GM23338 (cell line): Measurements from ENCODE around the gene WBP1. TPM values are rescaled to one million over a fixed set of nuclear protein-coding genes. Genes with fewer than 3 reads are reported as not detected.
A peak's percentile ranks its signal among the peaks of the same experiment; 100 is the strongest.
"Not testable (repeated sequence)": the region's sequence is repeated elsewhere in the genome, so short reads cannot be mapped to it uniquely, and the experiment has no call there.

Source experiments
- ATAC-seq: fragments of 200-7000 bp; cut with Tn5 transposase; 3 replicates; pipeline ENCODE4 v1.9.1; 2020
- DNase-seq: peaks from one replicate; pipeline ENCODE4 v3.0.0-alpha.2; 2015; ENCODE audit warnings: low spot score
- H2AFZ ChIP-seq: fragments of 200-600 bp; sonication (generic); 2 replicates; pipeline ENCODE4 v1.8.0; 2016; ENCODE audit warnings: antibody characterized with exemption, mild to moderate bottlenecking, moderate library complexity
- H3F3A ChIP-seq: fragments of 200-600 bp; sonication (generic); replicated peaks from 2 replicates; pipeline ENCODE4 v1.8.0; 2017; ENCODE audit warnings: antibody characterized with exemption, mixed run types, low read depth
- H3K27ac ChIP-seq: fragments of 200-600 bp; sonication (generic); 2 replicates; pipeline ENCODE4 v1.6.1; 2016; ENCODE audit warnings: low read depth
- H3K27me3 ChIP-seq: fragments of 200-600 bp; sonication (generic); 2 replicates; pipeline ENCODE4 v1.8.0; 2016; ENCODE audit warnings: mild to moderate bottlenecking, mixed run types, moderate library complexity; ENCODE audit not compliant: insufficient read depth
- H3K36me3 ChIP-seq: fragments of 200-600 bp; sonication (generic); 2 replicates; pipeline ENCODE4 v1.8.0; 2016; ENCODE audit warnings: mild to moderate bottlenecking; ENCODE audit not compliant: insufficient read depth
- H3K4me1 ChIP-seq: fragments of 200-600 bp; sonication (generic); 2 replicates; pipeline ENCODE4 v1.8.0; 2016; ENCODE audit warnings: mild to moderate bottlenecking, moderate library complexity; ENCODE audit not compliant: insufficient read depth
- H3K4me2 ChIP-seq: fragments of 200-600 bp; sonication (generic); 2 replicates; pipeline ENCODE4 v1.7.1; 2017; ENCODE audit warnings: mixed run types
- H3K4me3 ChIP-seq: fragments of 200-600 bp; sonication (generic); 2 replicates; pipeline ENCODE4 v1.6.1; 2016; ENCODE audit warnings: mixed run types
- H3K79me2 ChIP-seq: fragments of 200-600 bp; sonication (generic); replicated peaks from 2 replicates; pipeline ENCODE4 v1.8.0; 2017; ENCODE audit warnings: mild to moderate bottlenecking; ENCODE audit not compliant: insufficient read depth
- H3K9me2 ChIP-seq: fragments of 200-600 bp; sonication (generic); 2 replicates; pipeline ENCODE4 v1.8.0; 2017; ENCODE audit not compliant: insufficient read depth
- H4K20me1 ChIP-seq: fragments of 200-600 bp; sonication (generic); replicated peaks from 2 replicates; pipeline ENCODE4 v1.8.0; 2017; ENCODE audit warnings: mild to moderate bottlenecking; ENCODE audit not compliant: insufficient read depth
- H3K27ac Mint-ChIP-seq: 2 replicates; pipeline ENCODE4 v1.8.0; 2020; ENCODE audit warnings: inconsistent platforms, mild to moderate bottlenecking, moderate library complexity, mixed read lengths
- H3K27me3 Mint-ChIP-seq: 3 replicates; pipeline ENCODE4 v1.8.0; 2022; ENCODE audit warnings: low read depth, mild to moderate bottlenecking, moderate library complexity, mixed read lengths, inconsistent platforms; ENCODE audit not compliant: insufficient read depth, poor library complexity
- H3K36me3 Mint-ChIP-seq: 3 replicates; pipeline ENCODE4 v1.8.0; 2021; ENCODE audit warnings: low read depth, mild to moderate bottlenecking, inconsistent platforms, moderate library complexity, mixed read lengths
- H3K4me1 Mint-ChIP-seq: 3 replicates; pipeline ENCODE4 v1.8.0; 2020; ENCODE audit warnings: mild to moderate bottlenecking, inconsistent platforms, mixed read lengths
- H3K4me3 Mint-ChIP-seq: 3 replicates; pipeline ENCODE4 v1.8.0; 2021; ENCODE audit warnings: moderate library complexity, mild to moderate bottlenecking, inconsistent platforms, mixed read lengths
- H3K9me3 Mint-ChIP-seq: 3 replicates; pipeline ENCODE4 v1.8.0; 2020; ENCODE audit warnings: moderate library complexity, mild to moderate bottlenecking, inconsistent platforms, mixed read lengths
- CREB1 ChIP-seq: fragments of 250-450 bp; sonication (Bioruptor Pico); IDR thresholded peaks from 2 replicates; pipeline ENCODE4 v1.5.0; 2020; ENCODE audit warnings: low read depth, mild to moderate bottlenecking, moderate library complexity
- CTCF ChIP-seq, 2 experiments: fragments of 200-600 bp in 1 of 2; sonication (generic) in 1 of 2; conservative IDR thresholded peaks; 2 replicates each; pipeline versions ENCODE4 v1.5.1 to v1.6.1; 2016 to 2017; ENCODE audit warnings: antibody characterized with exemption in 2 of 2, low read depth in 2 of 2, mild to moderate bottlenecking in 2 of 2, moderate library complexity in 1 of 2
- NANOG ChIP-seq: IDR thresholded peaks from 2 replicates; pipeline ENCODE4 v1.6.1; 2016; ENCODE audit warnings: antibody characterized with exemption, borderline replicate concordance
- POLR2AphosphoS5 ChIP-seq: IDR thresholded peaks from 2 replicates; pipeline ENCODE4 v1.6.1; 2016; ENCODE audit warnings: antibody characterized with exemption, low read depth
- STAT1 ChIP-seq: IDR thresholded peaks from one replicate; pipeline ENCODE4 v1.6.1; 2016; ENCODE audit warnings: antibody characterized with exemption; ENCODE audit not compliant: unreplicated experiment
- ZNF114 ChIP-seq: fragments of 250-450 bp; sonication (Bioruptor Pico); IDR thresholded peaks from 2 replicates; pipeline ENCODE4 v1.5.0; 2020; ENCODE audit warnings: mild to moderate bottlenecking, moderate library complexity
- polyA plus RNA-seq: library from polyadenylated mRNA; unstranded; fragments of >200 nt; fragmentation: Nextera tagmentation; extraction: Ambion mirVana; gene quantifications from 2 replicates; pipeline ENCODE4 v1.2.1, GENCODE V29; 2016
- total RNA-seq: library from RNA; depleted of rRNA; stranded (reverse); fragments of >200 nt; shearing (Covaris generic); gene quantifications from 2 replicates; pipeline ENCODE4 v1.2.3, GENCODE V29; 2014
- TF ChIP-seq, protein P1 (sequence below): IDR thresholded peaks from 2 replicates; pipeline ENCODE4 v1.6.1; 2016; ENCODE audit warnings: antibody characterized with exemption

Gene WBP1
- total and polyA plus RNA-seq, 2 experiments from 2014 or later = 53.0 to 64.4 TPM

DNA sequence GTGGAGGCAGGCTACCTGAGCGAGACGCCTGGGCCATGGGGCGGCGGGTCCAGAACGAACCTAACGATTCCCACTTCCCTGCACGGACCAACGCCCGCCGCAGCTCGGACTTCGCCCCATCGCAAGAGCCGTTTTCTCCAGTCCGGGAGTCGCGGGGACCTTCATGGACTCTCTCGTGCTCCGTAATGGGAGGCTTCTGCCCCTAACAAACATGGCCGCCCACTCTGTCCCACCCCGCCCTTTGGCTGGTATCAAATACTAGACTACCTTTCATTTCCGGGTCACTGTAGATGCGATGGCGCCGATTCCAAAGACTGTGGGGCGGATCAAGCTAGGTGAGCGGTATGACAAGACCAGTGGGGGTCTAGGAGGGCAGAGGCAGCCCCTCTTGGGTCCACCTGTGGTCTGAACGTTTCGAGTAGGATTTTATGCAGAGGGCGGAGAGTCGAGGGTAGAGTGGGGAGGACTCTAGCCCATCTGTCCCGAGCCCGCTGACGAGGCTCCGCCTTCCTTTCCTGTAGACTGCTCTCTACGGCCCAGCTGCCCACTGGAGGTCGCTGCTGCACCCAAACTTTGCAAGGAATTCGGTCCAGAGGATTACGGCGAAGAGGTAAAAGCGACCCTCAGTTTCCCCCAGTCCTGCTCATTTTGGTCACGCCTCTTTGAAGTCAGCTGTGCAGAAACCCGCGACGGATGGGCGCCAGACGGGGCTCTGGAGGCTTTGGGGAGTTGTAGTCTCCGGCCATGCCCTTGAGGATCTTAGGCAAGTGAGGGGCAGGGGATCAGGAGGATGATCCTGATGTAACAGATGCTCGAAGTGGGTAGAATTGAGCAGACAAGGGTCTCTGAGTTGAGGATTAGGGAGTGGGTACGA lies 24.8 kb downstream of the WBP1 start, which contains the start of the genes CCDC142 and TTC31:
CCDC142 (minus strand) TSS at position 198 of the 874 bp plus-strand sequence; CDS start at position 37, 161 bp downstream.
TTC31 (plus strand) TSS at position 281 of the 874 bp plus-strand sequence; CDS start at position 296, 15 bp downstream.
- Mint-ChIP-seq H3K4me1 (peaks cover 6% of the 10 kb centered on the region; the same call in 2 of the 3 replicates), H3K27ac (peak within 1 kb of the TSS; percentile 99), H3K9me3 (no peaks in the 10 kb centered on the region), H3K4me3 (peak within 1 kb of the TSS; percentile 99), H3K36me3 (peaks cover 24% of the 10 kb centered on the region), H3K27me3 (peaks cover 11% of the 10 kb centered on the region)
- Histone ChIP-seq H3K27ac (peak within 1 kb of the TSS; percentile 82; the same call in 1 of the 2 replicates), H3F3A (no peaks in the 10 kb centered on the region), H3K27me3 (no peaks in the 10 kb centered on the region), H2AFZ (peak within 1 kb of the TSS; percentile 72), H3K4me3 (peak within 1 kb of the TSS; percentile 68), H3K36me3 (no peaks in the 10 kb centered on the region; the same call in 1 of the 2 replicates), H3K9me2 (no peaks in the 10 kb centered on the region), H3K79me2 (peaks cover 14% of the 10 kb centered on the region), H3K4me1 (peaks cover 5% of the 10 kb centered on the region; the same call in 1 of the 2 replicates), H3K4me2 (peak within 1 kb of the TSS; percentile 95), H4K20me1 (peaks cover 13% of the 10 kb centered on the region; the same call in 1 of the 2 replicates)
- DNase-seq (peak; percentile 99), ATAC-seq (peak; percentile 89)
- TF ChIP-seq CREB1 (peak; percentile 54), ZNF114 (CRISPR knock-in tag) (no peak), STAT1 (no peak), CTCF (conservative IDR thresholded peaks at IDR 0.05; ENCODE audit: low read depth in 2 of 2) (peak; percentile 89 to 90), NANOG (peak; percentile 96), POLR2AphosphoS5 (peak; percentile 89)
- TF ChIP-seq, protein P1, sequence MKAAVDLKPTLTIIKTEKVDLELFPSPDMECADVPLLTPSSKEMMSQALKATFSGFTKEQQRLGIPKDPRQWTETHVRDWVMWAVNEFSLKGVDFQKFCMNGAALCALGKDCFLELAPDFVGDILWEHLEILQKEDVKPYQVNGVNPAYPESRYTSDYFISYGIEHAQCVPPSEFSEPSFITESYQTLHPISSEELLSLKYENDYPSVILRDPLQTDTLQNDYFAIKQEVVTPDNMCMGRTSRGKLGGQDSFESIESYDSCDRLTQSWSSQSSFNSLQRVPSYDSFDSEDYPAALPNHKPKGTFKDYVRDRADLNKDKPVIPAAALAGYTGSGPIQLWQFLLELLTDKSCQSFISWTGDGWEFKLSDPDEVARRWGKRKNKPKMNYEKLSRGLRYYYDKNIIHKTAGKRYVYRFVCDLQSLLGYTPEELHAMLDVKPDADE = peak; percentile 96

- Mint-ChIP-seq H3K36me3 (peaks cover 24% of the 10 kb centered on the region), H3K27me3 (peaks cover 11% of the 10 kb centered on the region), H3K4me3 (peak overlapping the region; percentile 99), H3K27ac (peak overlapping the region; percentile 39; the same call in 1 of the 2 replicates)
- not testable (repeated sequence) for H3K9me3 Mint-ChIP-seq, ATAC-seq, H3K4me1 Mint-ChIP-seq, DNase-seq, H3K9me2 ChIP-seq, H3K27me3 ChIP-seq, H3K4me1 ChIP-seq, H3F3A ChIP-seq, H3K36me3 ChIP-seq, H3K27ac ChIP-seq
- Histone ChIP-seq H3K79me2 (peaks cover 14% of the 10 kb centered on the region), H3K4me2 (peak overlapping the region; percentile 77), H4K20me1 (peaks cover 13% of the 10 kb centered on the region; the same call in 1 of the 2 replicates), H3K4me3 (peak overlapping the region; percentile 68), H2AFZ (peak overlapping the region; percentile 61)
Observed at GRCh38 chr2:74483675-74484164, 25.5 kb downstream of the WBP1 start.
